ENCODE data around the gene CUL4A. TPM values are rescaled to one million over a fixed set of nuclear protein-coding genes. Genes with fewer than 3 reads are reported as not detected.
A peak's percentile ranks its signal among the peaks of the same experiment; 100 is the strongest.

The CUL4A gene
- total RNA-seq, 1 donor from 2014 or later, result 57.0 TPM

DNA sequence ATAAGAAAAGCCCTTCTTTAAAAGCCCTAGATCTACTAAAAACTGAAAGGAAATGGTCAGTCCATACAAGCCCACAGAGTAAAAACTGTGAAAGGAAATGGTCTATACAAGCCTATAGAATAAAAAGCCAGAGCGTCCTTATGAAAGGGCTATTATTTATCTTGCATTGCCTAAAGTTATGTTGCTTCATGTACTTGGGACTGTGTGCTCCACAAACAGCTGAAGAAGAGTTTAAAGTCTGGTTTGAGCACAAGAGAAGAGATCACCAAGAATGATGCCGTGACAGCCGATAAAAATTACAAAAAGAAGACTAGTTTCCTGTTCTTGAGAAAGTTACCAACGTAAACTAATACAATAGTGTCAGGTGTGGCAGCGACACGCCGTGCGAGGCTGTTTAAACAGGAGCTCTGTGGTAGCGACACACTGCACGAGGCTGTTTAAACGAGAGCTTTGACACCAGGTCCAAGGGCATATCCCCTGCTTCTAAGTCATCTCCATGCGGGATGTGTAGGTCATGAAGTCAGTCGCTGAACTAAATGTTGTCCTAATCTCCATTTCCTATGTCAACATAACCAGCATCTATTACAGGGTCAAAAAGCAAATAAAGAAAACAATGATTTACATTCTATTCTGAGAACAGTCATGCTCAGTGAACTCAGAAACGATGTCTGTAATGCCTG, 25.8 kb upstream of the CUL4A start:
- Histone ChIP-seq H3K4me3 (no peak overlapping the region), H3K36me3 (peaks cover 68% of the 10 kb centered on the region), H3K27ac (no peak overlapping the region), H3K27me3 (no peaks in the 10 kb centered on the region), H3K9me3 (no peaks in the 10 kb centered on the region), H3K4me1 (no peaks in the 10 kb centered on the region)
- DNase-seq, result no peak
- ATAC-seq, result no peak
- intact Hi-C loops (cut with DNase I), result no loop called here
- TF ChIP-seq, protein P1, sequence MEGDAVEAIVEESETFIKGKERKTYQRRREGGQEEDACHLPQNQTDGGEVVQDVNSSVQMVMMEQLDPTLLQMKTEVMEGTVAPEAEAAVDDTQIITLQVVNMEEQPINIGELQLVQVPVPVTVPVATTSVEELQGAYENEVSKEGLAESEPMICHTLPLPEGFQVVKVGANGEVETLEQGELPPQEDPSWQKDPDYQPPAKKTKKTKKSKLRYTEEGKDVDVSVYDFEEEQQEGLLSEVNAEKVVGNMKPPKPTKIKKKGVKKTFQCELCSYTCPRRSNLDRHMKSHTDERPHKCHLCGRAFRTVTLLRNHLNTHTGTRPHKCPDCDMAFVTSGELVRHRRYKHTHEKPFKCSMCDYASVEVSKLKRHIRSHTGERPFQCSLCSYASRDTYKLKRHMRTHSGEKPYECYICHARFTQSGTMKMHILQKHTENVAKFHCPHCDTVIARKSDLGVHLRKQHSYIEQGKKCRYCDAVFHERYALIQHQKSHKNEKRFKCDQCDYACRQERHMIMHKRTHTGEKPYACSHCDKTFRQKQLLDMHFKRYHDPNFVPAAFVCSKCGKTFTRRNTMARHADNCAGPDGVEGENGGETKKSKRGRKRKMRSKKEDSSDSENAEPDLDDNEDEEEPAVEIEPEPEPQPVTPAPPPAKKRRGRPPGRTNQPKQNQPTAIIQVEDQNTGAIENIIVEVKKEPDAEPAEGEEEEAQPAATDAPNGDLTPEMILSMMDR (IDR thresholded peaks at IDR 0.05), result no peak

DNA sequence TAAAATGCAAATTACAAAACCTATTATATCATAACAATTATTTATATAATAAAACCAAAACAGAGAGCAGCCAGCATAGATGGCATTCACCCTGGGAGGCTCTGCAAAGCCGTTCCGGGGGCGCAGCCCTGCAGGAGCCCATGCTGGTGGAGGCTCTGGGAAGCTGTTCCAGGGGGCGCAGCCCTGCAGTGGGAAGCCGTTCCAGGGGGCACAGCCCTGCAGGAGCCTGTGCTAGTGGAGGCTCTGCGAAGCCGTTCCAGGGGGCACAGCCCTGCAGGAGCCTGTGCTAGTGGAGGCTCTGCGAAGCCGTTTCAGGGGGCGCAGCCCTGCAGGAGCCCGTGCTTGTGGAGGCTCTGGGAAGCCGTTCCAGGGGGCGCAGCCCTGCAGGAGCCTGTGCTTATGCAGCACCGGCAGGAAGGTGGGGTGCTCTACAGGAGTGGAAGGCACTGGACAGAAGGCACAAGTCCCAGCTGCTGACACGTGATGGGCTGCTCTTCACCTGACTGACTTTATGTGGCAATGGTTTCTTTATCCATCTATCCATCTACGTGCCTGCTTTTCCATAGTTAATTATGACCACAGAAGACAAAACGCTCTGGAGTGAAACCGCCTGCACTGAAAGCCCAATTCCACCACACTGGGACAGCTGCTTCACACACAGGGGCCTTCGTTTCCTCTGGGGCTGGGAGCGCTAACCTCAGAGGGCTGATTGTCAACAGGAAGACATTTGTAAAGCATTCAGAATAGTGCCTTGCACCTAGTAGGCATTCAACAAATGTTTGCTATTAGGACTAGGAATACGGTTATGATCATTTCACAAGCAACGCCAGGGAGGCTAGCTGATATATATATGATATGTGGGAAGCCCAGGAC, 24.6 kb upstream of the CUL4A start:
- intact Hi-C loops (cut with DNase I), result no loop called here
- TF ChIP-seq, protein P1 (IDR thresholded peaks at IDR 0.05), result no peak
- ATAC-seq (no peak), DNase-seq (no peak)
- Histone ChIP-seq H3K27ac (no peak overlapping the region), H3K9me3 (no peaks in the 10 kb centered on the region), H3K4me1 (no peaks in the 10 kb centered on the region), H3K36me3 (peaks cover 68% of the 10 kb centered on the region), H3K4me3 (no peak overlapping the region), H3K27me3 (no peaks in the 10 kb centered on the region)

DNA sequence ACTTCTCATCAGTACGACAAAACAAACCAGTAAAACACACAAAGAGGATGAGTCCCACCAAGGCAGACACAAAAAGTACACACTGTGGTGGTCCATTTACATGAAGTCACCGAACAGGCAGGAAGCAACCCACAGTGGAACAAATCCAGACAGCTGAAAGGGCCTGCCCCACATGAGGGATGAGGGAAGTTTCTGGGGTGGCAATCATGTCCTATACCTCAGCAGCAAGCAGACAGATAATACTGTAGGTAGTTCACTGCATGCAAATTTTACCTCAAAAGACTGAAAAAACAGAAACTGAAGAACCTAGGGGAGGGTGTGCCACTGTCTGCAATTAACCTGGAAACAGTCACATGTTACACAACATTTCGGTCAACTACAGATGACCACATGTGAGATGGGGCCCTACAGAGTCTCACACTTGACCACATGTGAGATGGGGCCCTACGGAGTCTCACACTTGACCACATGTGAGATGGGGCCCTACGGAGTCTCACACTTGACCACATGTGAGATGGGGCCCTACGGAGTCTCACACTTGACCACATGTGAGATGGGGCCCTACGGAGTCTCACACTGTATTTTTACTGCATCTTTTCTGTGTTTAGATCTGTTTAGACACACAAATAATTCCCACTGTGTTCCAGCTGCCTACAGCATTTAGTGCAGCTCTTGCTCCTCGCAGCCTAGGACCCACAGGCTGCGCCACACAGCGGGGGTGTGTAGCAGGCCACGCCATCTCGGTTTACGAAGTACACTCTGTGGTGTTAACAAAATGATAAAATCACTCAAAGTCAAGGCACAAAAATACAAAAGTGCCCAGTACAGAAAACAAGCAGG, 23.1 kb upstream of the CUL4A start:
- H3K4me1 ChIP-seq, result no peaks in the 10 kb centered on the region
- no peaks in the 10 kb centered on the region for H3K27me3 ChIP-seq
- DNase-seq (no peak), ATAC-seq (peak; percentile 31)
- TF ChIP-seq, protein P1 (IDR thresholded peaks at IDR 0.05), result no peak
- no peak overlapping the region for H3K4me3 ChIP-seq
- intact Hi-C loops (cut with DNase I), result no loop called here
- peaks cover 68% of the 10 kb centered on the region for H3K36me3 ChIP-seq
- H3K27ac ChIP-seq, result peak overlapping the region; percentile 4
- no peaks in the 10 kb centered on the region for H3K9me3 ChIP-seq

DNA sequence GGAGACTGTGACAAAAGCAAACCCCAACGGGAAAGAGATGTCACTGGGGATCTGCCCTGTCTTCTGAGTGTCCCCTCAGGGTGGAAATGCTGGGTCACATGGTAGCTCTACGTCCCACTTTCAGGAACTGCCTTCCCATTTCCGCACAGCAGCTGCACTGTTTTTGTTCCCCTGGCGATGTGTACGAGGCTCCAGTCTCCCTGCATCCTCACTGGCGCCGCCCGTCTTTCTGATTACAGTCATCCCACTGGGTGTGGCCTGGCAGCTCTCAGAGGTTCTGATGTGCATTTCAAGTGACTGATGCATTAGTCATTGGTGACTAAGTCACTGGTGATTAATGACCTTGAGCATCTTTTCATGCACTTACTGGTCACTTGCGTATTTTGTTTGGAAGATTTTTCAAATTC, 22.1 kb upstream of the CUL4A start:
- intact Hi-C loops (cut with DNase I), result no loop called here

More for the DNA sequence above, 22.1 kb upstream of the CUL4A start:
- Histone ChIP-seq H3K27me3 (no peaks in the 10 kb centered on the region), H3K4me3 (no peak overlapping the region), H3K4me1 (no peaks in the 10 kb centered on the region), H3K36me3 (peaks cover 65% of the 10 kb centered on the region), H3K9me3 (no peaks in the 10 kb centered on the region), H3K27ac (peak overlapping the region; percentile 4)
- ATAC-seq, result peak; percentile 93
- TF ChIP-seq, protein P1 (IDR thresholded peaks at IDR 0.05), result no peak
- DNase-seq, result no peak

Measured in upper lobe of right lung (tissue), 1 donor.